GM12878 (cell line): Measurements from ENCODE around the gene MGMT. TPM values are rescaled to one million over a fixed set of nuclear protein-coding genes. Genes with fewer than 3 reads are reported as not detected.

Source experiments
- ATAC-seq: fragments of 200-7000 bp; cut with Tn5 transposase; 3 replicates; pipeline ENCODE4 v1.9.1; 2020; ENCODE audit warnings: mild to moderate bottlenecking, moderate library complexity
- BruUV-seq: library from RNA; stranded (reverse); fragments of 400-500 nt; replicated peaks from 2 replicates; lab custom pipeline; 2021; lab: Mats Ljungman, UMichigan
- CTCF ChIA-PET: fragments of 300-600 bp; sonication (Branson Sonifier 250); formaldehyde crosslinking; extraction: SDS; loops from one replicate; lab custom pipeline; 2021; ENCODE audit warnings: inconsistent platforms; lab: Yijun Ruan, JAX
- POLR2A ChIA-PET: fragments of 350-600 bp; formaldehyde crosslinking; extraction: SDS; loops from one replicate; lab custom pipeline; 2021; ENCODE audit warnings: inconsistent platforms; lab: Charles Lee
- RAD21 ChIA-PET: fragments of 300-600 bp; sonication (Branson Sonifier 250); formaldehyde crosslinking; loops from one replicate; lab custom pipeline; 2023; ENCODE audit warnings: antibody characterized with exemption; ENCODE audit not compliant: unreplicated experiment; lab: Charles Lee
- SMC1A ChIA-PET: fragments of 300-600 bp; sonication (Branson Sonifier 250); formaldehyde crosslinking; loops from one replicate; lab custom pipeline; 2023; ENCODE audit not compliant: unreplicated experiment, uncharacterized antibody; lab: Charles Lee
- DNase-seq: peaks from one replicate; pipeline ENCODE4 v3.0.0-alpha.2; 2011; ENCODE audit warnings: low read depth, low spot score
- FAIRE-seq: peaks from 3 replicates; lab custom pipeline; 2011; peaks lifted over from hg19 to GRCh38; lab: Jason Lieb, UNC
- H2AFZ ChIP-seq: 2 replicates; pipeline ENCODE4 v1.6.0; 2011; ENCODE audit warnings: low read depth, low read length, control low read depth; ENCODE audit not compliant: control insufficient read depth
- H3K27ac ChIP-seq: 2 replicates; pipeline ENCODE4 v1.5.1; 2011; ENCODE audit warnings: control low read depth; ENCODE audit not compliant: control insufficient read depth, insufficient read depth
- H3K27me3 ChIP-seq, 2 experiments: replicated peaks in 1 of 2; 2 replicates each; pipeline versions ENCODE4 v1.6.0 to v1.6.1; 2011; ENCODE audit warnings: low read length in 1 of 2; ENCODE audit not compliant: control insufficient read depth in 2 of 2, insufficient read depth in 2 of 2
- H3K36me3 ChIP-seq, 2 experiments: 2 replicates each; pipeline ENCODE4 v1.5.1; 2011; ENCODE audit warnings: low read length in 1 of 2; ENCODE audit not compliant: control insufficient read depth in 2 of 2, insufficient read depth in 2 of 2
- H3K4me1 ChIP-seq: 2 replicates; pipeline ENCODE4 v1.6.1; 2011; ENCODE audit warnings: mild to moderate bottlenecking, low read length, moderate library complexity, mixed read lengths; ENCODE audit not compliant: control insufficient read depth, insufficient read depth
- H3K4me2 ChIP-seq: 2 replicates; pipeline ENCODE4 v1.6.0; 2011; ENCODE audit warnings: control low read depth; ENCODE audit not compliant: control insufficient read depth, insufficient read depth
- H3K4me3 ChIP-seq: fragments of 200-600 bp; sonication (generic); 2 replicates; pipeline ENCODE4 v1.5.1; 2016
- H3K79me2 ChIP-seq: 2 replicates; pipeline ENCODE4 v1.6.0; 2011; ENCODE audit warnings: low read length; ENCODE audit not compliant: control insufficient read depth, insufficient read depth
- H3K9ac ChIP-seq: 2 replicates; pipeline ENCODE4 v1.8.0; 2011; ENCODE audit warnings: low read length, control low read depth, mixed read lengths; ENCODE audit not compliant: control insufficient read depth, insufficient read depth
- H3K9me3 ChIP-seq: replicated peaks from 3 replicates; pipeline ENCODE4 v1.5.1; 2011; ENCODE audit warnings: mild to moderate bottlenecking, low read length; ENCODE audit not compliant: control insufficient read depth, insufficient read depth
- H4K20me1 ChIP-seq: 2 replicates; pipeline ENCODE4 v1.6.0; 2011; ENCODE audit not compliant: control insufficient read depth, insufficient read depth
- EZH2 ChIP-seq: IDR thresholded peaks from 2 replicates; pipeline ENCODE4 v1.6.1; 2012; ENCODE audit warnings: low read depth, mild to moderate bottlenecking, control low read depth, inconsistent platforms, low read length, borderline replicate concordance; ENCODE audit not compliant: control insufficient read depth
- FOXK2 ChIP-seq: fragments of 450-650 bp; IDR thresholded peaks from 2 replicates; pipeline ENCODE4 v1.6.1; 2017; ENCODE audit warnings: mild to moderate bottlenecking, moderate library complexity
- HCFC1 ChIP-seq: fragments of 150-350 bp; IDR thresholded peaks from 2 replicates; pipeline ENCODE4 v1.6.1; 2014; ENCODE audit warnings: low read length
- MEF2A ChIP-seq: IDR thresholded peaks from 2 replicates; pipeline ENCODE4 v1.6.1; 2011; ENCODE audit warnings: low read depth, mild to moderate bottlenecking, low read length, moderate library complexity; ENCODE audit not compliant: insufficient read depth
- MEF2B ChIP-seq: fragments of 450-650 bp; IDR thresholded peaks from 2 replicates; pipeline ENCODE4 v1.6.1; 2018; ENCODE audit warnings: mild to moderate bottlenecking, moderate library complexity; ENCODE audit not compliant: partially characterized antibody, poor library complexity, severe bottlenecking
- PAX8 ChIP-seq: fragments of 450-650 bp; IDR thresholded peaks from 2 replicates; pipeline ENCODE4 v1.6.1; 2017; ENCODE audit warnings: mild to moderate bottlenecking, moderate library complexity
- POLR2AphosphoS5 ChIP-seq: IDR thresholded peaks from 2 replicates; pipeline ENCODE4 v1.6.1; 2011; ENCODE audit warnings: mild to moderate bottlenecking, low read length, inconsistent platforms
- RAD51 ChIP-seq: fragments of 450-650 bp; IDR thresholded peaks from 2 replicates; pipeline ENCODE4 v1.6.1; 2016; ENCODE audit warnings: moderate library complexity, mild to moderate bottlenecking, inconsistent platforms
- RUNX3 ChIP-seq: IDR thresholded peaks from 2 replicates; pipeline ENCODE4 v1.6.1; 2012; ENCODE audit warnings: low read length, inconsistent platforms
- SIN3A ChIP-seq: IDR thresholded peaks from 2 replicates; pipeline ENCODE4 v1.6.1; 2012; ENCODE audit warnings: low read depth, low read length, improper control_type of control experiment
- SIX5 ChIP-seq: IDR thresholded peaks from 2 replicates; pipeline ENCODE4 v1.6.1; 2011; ENCODE audit warnings: mild to moderate bottlenecking, low read depth, low read length, moderate library complexity; ENCODE audit not compliant: severe bottlenecking
- SMAD5 ChIP-seq: IDR thresholded peaks from 2 replicates; pipeline ENCODE4 v1.6.1; 2016; ENCODE audit warnings: antibody characterized with exemption, low read depth
- STAT3 ChIP-seq: IDR thresholded peaks from 2 replicates; pipeline ENCODE4 v1.6.1; 2011; ENCODE audit warnings: low read depth, low read length, improper control_type of control experiment
- ZZZ3 ChIP-seq: IDR thresholded peaks from 2 replicates; pipeline ENCODE4 v1.6.1; 2011; ENCODE audit warnings: low read depth; ENCODE audit not compliant: control insufficient read depth, insufficient read length
- WGBS: methylation state at CpG from one replicate; pipeline ENCODE4 v1.1.6; 2016; ENCODE audit warnings: low lambda C conversion rate; ENCODE audit not compliant: insufficient replicate concordance, insufficient coverage; ENCODE audit errors: missing lambda C conversion rate; 5-methylcytosine and 5-hydroxymethylcytosine counted together
- in situ Hi-C: fragments of 300-500 bp; cut with MboI; formaldehyde crosslinking; loops from 9 replicates; pipeline ENCODE4 v1.14.3; 2018; ENCODE audit warnings: mixed read lengths
- intact Hi-C: fragments of 100-400 bp; cut with micrococcal nuclease; formaldehyde crosslinking; loops from one replicate; pipeline ENCODE4 v1.14.2; 2022; ENCODE audit not compliant: unreplicated experiment
- polyA plus RNA-seq, 11 experiments: library from polyadenylated mRNA; depleted of rRNA in 4 of 11; unstranded in 6 of 11; stranded (reverse) in 5 of 11; fragments of >200 nt; fragmentation: Nextera tagmentation in 4 of 11; fragmentation: Illumina TruSeq in 1 of 11; extraction: Ambion mirVana in 4 of 11; extraction: Trizol in 1 of 11; gene quantifications; 1 replicate in 1 of 11; 2 replicates in 10 of 11; pipeline versions ENCODE4 v1.2.1 to v1.2.3, GENCODE V29; 2011 to 2016; ENCODE audit warnings: inconsistent platforms in 2 of 11, missing spikeins in 2 of 11, low read depth in 1 of 11
- total RNA-seq, 4 experiments: library from RNA; depleted of rRNA in 3 of 4; stranded (reverse); fragments of >200 nt in 3 of 4; fragmentation: Illumina TruSeq in 1 of 4; extraction: Trizol in 1 of 4; gene quantifications; 2 replicates each; pipeline versions ENCODE4 v1.2.1 to v1.2.3, GENCODE V29; 2013 to 2021
- TF ChIP-seq, protein P1 (sequence below): fragments of 150-350 bp; IDR thresholded peaks from 2 replicates; pipeline ENCODE4 v1.6.1; 2014; ENCODE audit warnings: mild to moderate bottlenecking, low read depth, low read length
- TF ChIP-seq, protein P2 (sequence below): IDR thresholded peaks from 2 replicates; pipeline ENCODE4 v1.6.1; 2011; ENCODE audit warnings: low read depth, low read length, improper control_type of control experiment, borderline replicate concordance
- TF ChIP-seq, protein P3 (sequence below): fragments of 450-650 bp; IDR thresholded peaks from 2 replicates; pipeline ENCODE4 v1.6.1; 2017; ENCODE audit warnings: mild to moderate bottlenecking, moderate library complexity

MGMT gene
- total and polyA plus RNA-seq, 10 of the 15 experiments (the other 5 are each of a cell fraction or from before 2014, with no cell fraction given): 0.16 to 24.2 (median 13.3) TPM

DNA sequence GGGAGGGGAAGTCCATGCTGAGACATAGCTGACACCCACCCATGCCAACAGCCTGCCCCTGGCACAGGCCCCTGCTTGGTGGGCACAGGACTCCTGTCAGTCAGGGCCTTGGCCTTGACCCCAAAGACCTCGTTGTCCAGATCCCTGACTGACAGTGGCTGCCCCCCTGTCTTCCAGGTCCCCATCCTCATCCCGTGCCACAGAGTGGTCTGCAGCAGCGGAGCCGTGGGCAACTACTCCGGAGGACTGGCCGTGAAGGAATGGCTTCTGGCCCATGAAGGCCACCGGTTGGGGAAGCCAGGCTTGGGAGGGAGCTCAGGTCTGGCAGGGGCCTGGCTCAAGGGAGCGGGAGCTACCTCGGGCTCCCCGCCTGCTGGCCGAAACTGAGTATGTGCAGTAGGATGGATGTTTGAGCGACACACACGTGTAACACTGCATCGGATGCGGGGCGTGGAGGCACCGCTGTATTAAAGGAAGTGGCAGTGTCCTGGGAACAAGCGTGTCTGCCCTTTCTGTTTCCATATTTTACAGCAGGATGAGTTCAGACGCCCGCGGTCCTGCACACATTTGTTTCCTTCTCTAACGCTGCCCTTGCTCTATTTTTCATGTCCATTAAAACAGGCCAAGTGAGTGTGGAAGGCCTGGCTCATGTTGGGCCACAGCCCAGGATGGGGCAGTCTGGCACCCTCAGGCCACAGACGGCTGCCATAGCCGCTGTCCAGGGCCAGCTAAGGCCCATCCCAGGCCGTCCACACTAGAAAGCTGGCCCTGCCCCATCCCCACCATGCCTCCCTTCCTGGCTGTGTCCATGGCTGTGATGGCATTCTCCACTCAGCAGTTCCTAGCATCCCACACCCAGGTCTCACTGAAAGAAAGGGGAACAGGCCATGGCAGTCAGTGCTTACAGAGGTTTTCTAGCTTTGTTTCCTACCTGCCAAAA, 299.8 kb downstream of the MGMT start:
- no peaks in the 10 kb centered on the region for H3K4me1 ChIP-seq
- in situ Hi-C loops (no loop called here), intact Hi-C loops (no loop called here)
- ATAC-seq (no peak), DNase-seq (no peak), FAIRE-seq (no peak)
- no peaks in the 10 kb centered on the region for H3K79me2 ChIP-seq
- H3K9me3 ChIP-seq: no peaks in the 10 kb centered on the region
- no peaks in the 10 kb centered on the region for H3K27me3 ChIP-seq
- TF ChIP-seq MEF2B (no peak), MEF2A (no peak), SMAD5 (no peak), SIX5 (no peak), SIN3A (no peak), FOXK2 (no peak), EZH2 (no peak), ZZZ3 (no peak), PAX8 (no peak), HCFC1 (no peak), RAD51 (no peak), STAT3 (no peak), RUNX3 (no peak), POLR2AphosphoS5 (no peak)
- TF ChIP-seq, protein P1, sequence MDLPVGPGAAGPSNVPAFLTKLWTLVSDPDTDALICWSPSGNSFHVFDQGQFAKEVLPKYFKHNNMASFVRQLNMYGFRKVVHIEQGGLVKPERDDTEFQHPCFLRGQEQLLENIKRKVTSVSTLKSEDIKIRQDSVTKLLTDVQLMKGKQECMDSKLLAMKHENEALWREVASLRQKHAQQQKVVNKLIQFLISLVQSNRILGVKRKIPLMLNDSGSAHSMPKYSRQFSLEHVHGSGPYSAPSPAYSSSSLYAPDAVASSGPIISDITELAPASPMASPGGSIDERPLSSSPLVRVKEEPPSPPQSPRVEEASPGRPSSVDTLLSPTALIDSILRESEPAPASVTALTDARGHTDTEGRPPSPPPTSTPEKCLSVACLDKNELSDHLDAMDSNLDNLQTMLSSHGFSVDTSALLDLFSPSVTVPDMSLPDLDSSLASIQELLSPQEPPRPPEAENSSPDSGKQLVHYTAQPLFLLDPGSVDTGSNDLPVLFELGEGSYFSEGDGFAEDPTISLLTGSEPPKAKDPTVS: no peak
- TF ChIP-seq, protein P2, sequence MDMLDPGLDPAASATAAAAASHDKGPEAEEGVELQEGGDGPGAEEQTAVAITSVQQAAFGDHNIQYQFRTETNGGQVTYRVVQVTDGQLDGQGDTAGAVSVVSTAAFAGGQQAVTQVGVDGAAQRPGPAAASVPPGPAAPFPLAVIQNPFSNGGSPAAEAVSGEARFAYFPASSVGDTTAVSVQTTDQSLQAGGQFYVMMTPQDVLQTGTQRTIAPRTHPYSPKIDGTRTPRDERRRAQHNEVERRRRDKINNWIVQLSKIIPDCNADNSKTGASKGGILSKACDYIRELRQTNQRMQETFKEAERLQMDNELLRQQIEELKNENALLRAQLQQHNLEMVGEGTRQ: no peak
- TF ChIP-seq, protein P3, sequence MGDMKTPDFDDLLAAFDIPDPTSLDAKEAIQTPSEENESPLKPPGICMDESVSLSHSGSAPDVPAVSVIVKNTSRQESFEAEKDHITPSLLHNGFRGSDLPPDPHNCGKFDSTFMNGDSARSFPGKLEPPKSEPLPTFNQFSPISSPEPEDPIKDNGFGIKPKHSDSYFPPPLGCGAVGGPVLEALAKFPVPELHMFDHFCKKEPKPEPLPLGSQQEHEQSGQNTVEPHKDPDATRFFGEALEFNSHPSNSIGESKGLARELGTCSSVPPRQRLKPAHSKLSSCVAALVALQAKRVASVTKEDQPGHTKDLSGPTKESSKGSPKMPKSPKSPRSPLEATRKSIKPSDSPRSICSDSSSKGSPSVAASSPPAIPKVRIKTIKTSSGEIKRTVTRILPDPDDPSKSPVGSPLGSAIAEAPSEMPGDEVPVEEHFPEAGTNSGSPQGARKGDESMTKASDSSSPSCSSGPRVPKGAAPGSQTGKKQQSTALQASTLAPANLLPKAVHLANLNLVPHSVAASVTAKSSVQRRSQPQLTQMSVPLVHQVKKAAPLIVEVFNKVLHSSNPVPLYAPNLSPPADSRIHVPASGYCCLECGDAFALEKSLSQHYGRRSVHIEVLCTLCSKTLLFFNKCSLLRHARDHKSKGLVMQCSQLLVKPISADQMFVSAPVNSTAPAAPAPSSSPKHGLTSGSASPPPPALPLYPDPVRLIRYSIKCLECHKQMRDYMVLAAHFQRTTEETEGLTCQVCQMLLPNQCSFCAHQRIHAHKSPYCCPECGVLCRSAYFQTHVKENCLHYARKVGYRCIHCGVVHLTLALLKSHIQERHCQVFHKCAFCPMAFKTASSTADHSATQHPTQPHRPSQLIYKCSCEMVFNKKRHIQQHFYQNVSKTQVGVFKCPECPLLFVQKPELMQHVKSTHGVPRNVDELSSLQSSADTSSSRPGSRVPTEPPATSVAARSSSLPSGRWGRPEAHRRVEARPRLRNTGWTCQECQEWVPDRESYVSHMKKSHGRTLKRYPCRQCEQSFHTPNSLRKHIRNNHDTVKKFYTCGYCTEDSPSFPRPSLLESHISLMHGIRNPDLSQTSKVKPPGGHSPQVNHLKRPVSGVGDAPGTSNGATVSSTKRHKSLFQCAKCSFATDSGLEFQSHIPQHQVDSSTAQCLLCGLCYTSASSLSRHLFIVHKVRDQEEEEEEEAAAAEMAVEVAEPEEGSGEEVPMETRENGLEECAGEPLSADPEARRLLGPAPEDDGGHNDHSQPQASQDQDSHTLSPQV: no peak
- H3K36me3 ChIP-seq: no peaks in the 10 kb centered on the region; a peak in 1 of 4 replicates
- BruUV-seq: no TSS peak
- H3K4me3 ChIP-seq: no peak overlapping the region
- no peak overlapping the region for H3K9ac ChIP-seq
- no peak overlapping the region for H3K27ac ChIP-seq
- CTCF ChIA-PET: no interaction called here
- WGBS: 94% methylated on average over 21 of the region's 25 CpGs
- H4K20me1 ChIP-seq: no peaks in the 10 kb centered on the region
- POLR2A ChIA-PET: no interaction called here
- H3K4me2 ChIP-seq: no peak overlapping the region
- SMC1A ChIA-PET: no interaction called here
- RAD21 ChIA-PET: no interaction called here
- H2AFZ ChIP-seq: no peak overlapping the region
